ENCODE measurements around the gene SPRED2.

SPRED2 gene

DNA sequence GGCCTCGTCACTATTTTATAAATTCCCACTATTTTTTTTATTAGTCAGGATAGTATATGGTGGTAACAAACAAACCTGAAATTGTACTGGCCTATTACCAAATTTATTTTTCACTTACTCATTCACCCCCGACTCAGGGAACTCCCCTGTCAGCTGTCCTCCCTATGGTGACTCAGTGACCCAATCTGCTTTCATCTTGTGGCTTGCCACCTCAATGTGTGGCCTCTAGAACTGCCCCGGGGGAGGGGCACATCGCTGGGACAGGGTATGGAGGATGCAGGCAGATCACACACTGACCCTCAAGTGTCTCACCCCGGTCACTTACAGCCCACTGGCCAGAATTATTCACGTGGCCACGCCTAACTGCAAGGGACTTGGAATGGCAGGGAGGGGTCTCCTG, 133.2 kb downstream of the SPRED2 start:
- DNase-seq (ENCODE audit: low read depth) = peak; percentile 77
- TF ChIP-seq, protein P1, sequence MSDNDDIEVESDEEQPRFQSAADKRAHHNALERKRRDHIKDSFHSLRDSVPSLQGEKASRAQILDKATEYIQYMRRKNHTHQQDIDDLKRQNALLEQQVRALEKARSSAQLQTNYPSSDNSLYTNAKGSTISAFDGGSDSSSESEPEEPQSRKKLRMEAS (IDR thresholded peaks at IDR 0.05; ENCODE audit: low read depth, low read length) = no peak
- TF ChIP-seq POLR2A (IDR thresholded peaks at IDR 0.05; ENCODE audit: extremely low read depth, insufficient read length) (no peak), MYC (IDR thresholded peaks at IDR 0.05; ENCODE audit: low read depth, low read length) (no peak), CTCF (IDR thresholded peaks at IDR 0.05; ENCODE audit: low read depth, low read length) (no peak)
- no peak overlapping the region for H3K4me3 ChIP-seq (ENCODE audit: low read depth, low read length)

DNA sequence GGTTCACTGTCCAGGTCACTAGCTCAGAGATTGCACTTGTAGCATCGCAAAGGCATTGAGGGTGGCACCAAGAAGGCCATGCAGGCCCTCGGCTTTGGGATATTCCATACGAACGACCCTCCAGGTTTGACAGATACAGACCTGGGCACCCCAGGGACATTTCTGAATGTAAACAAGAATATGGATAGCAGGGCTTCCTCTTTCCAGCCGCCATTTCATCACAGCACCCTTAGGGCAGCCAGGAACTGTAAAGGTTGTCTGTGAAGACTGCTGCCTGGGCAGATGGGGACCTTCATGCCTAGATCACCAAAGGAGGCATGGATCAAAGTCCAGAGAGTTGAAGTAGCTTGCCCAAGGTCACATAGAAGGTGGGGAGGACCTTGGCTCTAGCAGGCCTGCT, 134.3 kb downstream of the SPRED2 start:
- TF ChIP-seq, protein P1 (IDR thresholded peaks at IDR 0.05; ENCODE audit: low read depth, low read length) = no peak
- no peak for TF ChIP-seq MYC (IDR thresholded peaks at IDR 0.05; ENCODE audit: low read depth, low read length)
- no peak for TF ChIP-seq POLR2A (IDR thresholded peaks at IDR 0.05; ENCODE audit: extremely low read depth, insufficient read length)
- TF ChIP-seq CTCF (IDR thresholded peaks at IDR 0.05; ENCODE audit: low read depth, low read length) = no peak
- no peak overlapping the region for H3K4me3 ChIP-seq (ENCODE audit: low read depth, low read length)
- DNase-seq (ENCODE audit: low read depth) = peak; percentile 63

- TF ChIP-seq, protein P1 (IDR thresholded peaks at IDR 0.05; ENCODE audit: low read depth, low read length) = no peak
- no peak for TF ChIP-seq CTCF (IDR thresholded peaks at IDR 0.05; ENCODE audit: low read depth, low read length)
- TF ChIP-seq POLR2A (IDR thresholded peaks at IDR 0.05; ENCODE audit: extremely low read depth, insufficient read length) = no peak
- TF ChIP-seq MYC (IDR thresholded peaks at IDR 0.05; ENCODE audit: low read depth, low read length) = no peak
These were observed 134.9 kb downstream of the SPRED2 start for GRCh38 chr2:65297544-65297943.

GRCh38 chr2:65296971-65297370, 135.4 kb downstream of the SPRED2 start:
- DNase-seq (ENCODE audit: low read depth) = no peak
- TF ChIP-seq CTCF (IDR thresholded peaks at IDR 0.05; ENCODE audit: low read depth, low read length) (no peak), POLR2A (IDR thresholded peaks at IDR 0.05; ENCODE audit: extremely low read depth, insufficient read length) (no peak), MYC (IDR thresholded peaks at IDR 0.05; ENCODE audit: low read depth, low read length) (no peak)
- TF ChIP-seq, protein P1 (IDR thresholded peaks at IDR 0.05; ENCODE audit: low read depth, low read length) = no peak
- no peak overlapping the region for H3K4me3 ChIP-seq (ENCODE audit: low read depth, low read length)

More at GRCh38 chr2:65297544-65297943, 134.9 kb downstream of the SPRED2 start:
- DNase-seq (ENCODE audit: low read depth) = no peak
- H3K4me3 ChIP-seq (ENCODE audit: low read depth, low read length) = no peak overlapping the region

GRCh38 chr2:65294701-65295100, 137.7 kb downstream of the SPRED2 start:
- H3K4me3 ChIP-seq (ENCODE audit: low read depth, low read length) = no peak overlapping the region
- no peak for DNase-seq (ENCODE audit: low read depth)
- TF ChIP-seq MYC (IDR thresholded peaks at IDR 0.05; ENCODE audit: low read depth, low read length) (no peak), POLR2A (IDR thresholded peaks at IDR 0.05; ENCODE audit: extremely low read depth, insufficient read length) (no peak), CTCF (IDR thresholded peaks at IDR 0.05; ENCODE audit: low read depth, low read length) (no peak)
- TF ChIP-seq, protein P1 (IDR thresholded peaks at IDR 0.05; ENCODE audit: low read depth, low read length) = no peak
